Measurements from ENCODE around the gene ATP5PD.

Gene ATP5PD

DNA sequence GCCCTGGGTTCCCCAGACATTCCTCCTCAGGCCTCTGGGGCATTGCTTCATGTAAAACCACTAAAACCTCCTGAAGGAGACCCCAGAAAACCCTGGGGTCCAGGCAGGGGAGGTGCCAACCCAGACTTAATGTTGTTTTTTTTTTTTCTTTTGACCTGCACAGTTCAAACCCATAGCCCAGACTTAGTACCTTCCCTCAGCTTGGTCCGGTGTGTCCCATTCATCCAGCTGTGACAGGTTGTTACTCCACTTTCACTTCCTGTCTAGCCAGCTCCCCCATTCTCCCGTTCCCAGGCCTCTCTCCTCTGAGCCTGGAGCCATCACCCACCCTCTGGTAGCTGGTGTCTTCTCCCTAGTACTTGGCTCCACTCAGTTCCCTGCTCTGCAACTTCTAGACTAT, 54.5 kb downstream of the ATP5PD start:
- TF ChIP-seq, protein P1, sequence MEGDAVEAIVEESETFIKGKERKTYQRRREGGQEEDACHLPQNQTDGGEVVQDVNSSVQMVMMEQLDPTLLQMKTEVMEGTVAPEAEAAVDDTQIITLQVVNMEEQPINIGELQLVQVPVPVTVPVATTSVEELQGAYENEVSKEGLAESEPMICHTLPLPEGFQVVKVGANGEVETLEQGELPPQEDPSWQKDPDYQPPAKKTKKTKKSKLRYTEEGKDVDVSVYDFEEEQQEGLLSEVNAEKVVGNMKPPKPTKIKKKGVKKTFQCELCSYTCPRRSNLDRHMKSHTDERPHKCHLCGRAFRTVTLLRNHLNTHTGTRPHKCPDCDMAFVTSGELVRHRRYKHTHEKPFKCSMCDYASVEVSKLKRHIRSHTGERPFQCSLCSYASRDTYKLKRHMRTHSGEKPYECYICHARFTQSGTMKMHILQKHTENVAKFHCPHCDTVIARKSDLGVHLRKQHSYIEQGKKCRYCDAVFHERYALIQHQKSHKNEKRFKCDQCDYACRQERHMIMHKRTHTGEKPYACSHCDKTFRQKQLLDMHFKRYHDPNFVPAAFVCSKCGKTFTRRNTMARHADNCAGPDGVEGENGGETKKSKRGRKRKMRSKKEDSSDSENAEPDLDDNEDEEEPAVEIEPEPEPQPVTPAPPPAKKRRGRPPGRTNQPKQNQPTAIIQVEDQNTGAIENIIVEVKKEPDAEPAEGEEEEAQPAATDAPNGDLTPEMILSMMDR (IDR thresholded peaks at IDR 0.05; ENCODE audit: borderline replicate concordance, control extremely low read depth, extremely low read depth, insufficient read depth, missing control alignments): no peak

DNA sequence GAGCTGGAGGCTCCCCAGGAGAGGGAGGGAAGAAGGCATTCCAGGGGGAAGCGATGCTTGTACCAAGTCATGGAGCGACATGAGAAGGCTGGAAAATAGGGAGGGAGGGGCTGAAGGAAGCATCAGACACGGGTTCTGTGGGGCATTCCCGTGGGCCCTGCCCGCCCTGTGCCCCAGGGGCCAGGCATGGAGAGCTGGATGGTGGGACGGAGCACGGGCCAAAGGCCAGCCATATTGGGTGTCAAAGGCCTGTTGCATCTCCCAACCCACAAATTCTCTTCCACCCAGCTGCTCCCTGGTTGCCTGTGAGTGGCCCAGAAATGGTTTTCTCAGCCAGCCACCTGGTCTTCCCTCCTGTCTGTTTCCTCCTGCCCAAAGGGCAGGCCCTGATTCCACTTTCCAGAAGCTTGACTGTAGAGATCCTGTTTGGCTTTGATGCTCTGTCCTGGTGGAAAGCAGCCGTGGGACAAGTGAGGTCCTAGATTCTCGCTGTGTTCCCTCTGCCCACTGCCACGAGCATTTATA, 56.1 kb downstream of the ATP5PD start:
- in situ Hi-C loops (cut with MboI; ENCODE audit: low sequenced_read_pairs, unreplicated experiment): no loop called here
- TF ChIP-seq, protein P1 (IDR thresholded peaks at IDR 0.05; ENCODE audit: borderline replicate concordance, control extremely low read depth, extremely low read depth, insufficient read depth, missing control alignments): no peak
- DNase-seq (ENCODE audit: low spot score): no peak

More for the DNA sequence above, 54.5 kb downstream of the ATP5PD start:
- DNase-seq (ENCODE audit: low spot score): no peak
- in situ Hi-C loops (cut with MboI; ENCODE audit: low sequenced_read_pairs, unreplicated experiment): no loop called here
